GM19043 (cell line): ENCODE results near the gene EXD2.
"Not testable (repeated sequence)": the region's sequence is repeated elsewhere in the genome, so short reads cannot be mapped to it uniquely, and the experiment has no call there.

ENCODE experiments used
- ATAC-seq: cut with Tn5 transposase; IDR thresholded peaks from one replicate; pipeline ENCODE4 v1.9.1; 2021; ENCODE audit warnings: low read depth; ENCODE audit not compliant: unreplicated experiment

Gene EXD2

DNA sequence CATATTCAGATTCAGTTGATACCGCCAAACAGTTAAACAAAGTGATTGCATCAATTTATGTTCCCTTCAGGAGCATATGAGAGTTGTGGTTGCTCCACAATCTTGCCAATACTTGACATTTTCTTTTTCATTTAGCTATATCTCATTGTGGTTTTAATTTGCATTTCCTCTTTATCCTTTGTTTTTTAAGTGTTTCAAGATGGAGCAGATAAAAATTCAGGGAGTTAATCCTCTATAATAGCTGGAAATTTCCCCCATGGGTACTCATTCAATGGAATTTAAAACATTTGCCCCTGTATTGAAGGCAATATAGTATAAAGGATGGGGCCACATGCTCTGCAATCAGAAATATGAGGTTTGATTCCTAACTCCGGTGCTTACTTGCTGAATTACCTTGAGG is 1.1 kb upstream of the EXD2 start:
- ATAC-seq: no peak

DNA sequence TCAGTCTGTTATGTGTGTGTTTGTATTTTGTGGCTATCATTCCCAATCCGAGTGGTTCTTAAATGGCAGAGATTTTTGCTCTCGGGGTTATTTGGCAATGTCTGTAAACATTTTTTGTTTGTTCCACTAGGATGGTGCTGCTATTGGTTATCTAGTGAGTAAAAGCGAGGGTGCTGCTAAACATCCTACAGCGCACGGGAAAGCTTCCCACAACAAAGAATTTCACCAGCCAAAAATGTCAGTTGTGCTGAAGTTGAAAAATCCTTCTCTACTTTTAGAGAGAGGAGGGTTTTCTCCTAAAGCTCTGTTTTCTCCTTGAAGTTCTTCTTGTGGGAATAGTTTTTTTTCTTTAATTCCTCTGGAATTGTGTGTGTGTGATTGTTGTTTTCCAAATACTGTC is 2.4 kb downstream of the EXD2 start:
- no peak for ATAC-seq

DNA sequence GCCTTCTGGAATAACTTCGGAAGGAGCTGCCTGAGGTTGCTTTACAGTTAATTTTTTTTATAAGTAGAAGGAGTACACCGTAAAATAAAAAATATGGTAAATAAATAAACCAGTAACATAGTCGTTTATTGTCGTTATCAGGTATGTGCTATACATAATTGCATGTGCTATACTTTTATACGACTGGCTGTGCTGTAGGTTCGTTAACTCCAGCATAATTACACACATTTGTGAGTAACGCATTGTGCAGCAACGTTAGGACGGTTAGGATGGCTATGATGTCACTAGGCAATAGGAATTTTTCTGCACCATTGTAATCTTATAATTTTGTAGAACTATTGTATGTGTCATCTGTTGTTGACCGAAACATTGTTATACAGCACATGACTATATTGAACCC is 8.5 kb downstream of the EXD2 start:
- ATAC-seq: no peak

DNA sequence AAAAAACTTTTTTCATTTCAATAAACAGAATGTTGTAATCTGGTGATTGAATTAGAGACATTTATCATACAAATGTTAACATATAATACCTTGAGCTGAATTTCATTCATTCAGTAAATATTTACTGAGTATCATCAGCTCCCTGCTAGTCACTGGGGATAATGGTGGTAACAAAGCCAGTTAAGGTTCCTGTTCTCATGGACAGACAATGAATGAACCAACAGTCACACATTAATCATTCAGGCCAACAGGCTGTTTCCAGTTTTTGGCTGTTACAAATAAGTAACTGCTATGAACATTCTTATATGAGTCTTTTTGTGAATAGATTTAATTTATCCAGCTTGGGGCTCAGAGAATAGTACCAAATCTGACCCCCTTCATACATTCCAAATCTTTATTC is 13.5 kb downstream of the EXD2 start:
- no peak for ATAC-seq

DNA sequence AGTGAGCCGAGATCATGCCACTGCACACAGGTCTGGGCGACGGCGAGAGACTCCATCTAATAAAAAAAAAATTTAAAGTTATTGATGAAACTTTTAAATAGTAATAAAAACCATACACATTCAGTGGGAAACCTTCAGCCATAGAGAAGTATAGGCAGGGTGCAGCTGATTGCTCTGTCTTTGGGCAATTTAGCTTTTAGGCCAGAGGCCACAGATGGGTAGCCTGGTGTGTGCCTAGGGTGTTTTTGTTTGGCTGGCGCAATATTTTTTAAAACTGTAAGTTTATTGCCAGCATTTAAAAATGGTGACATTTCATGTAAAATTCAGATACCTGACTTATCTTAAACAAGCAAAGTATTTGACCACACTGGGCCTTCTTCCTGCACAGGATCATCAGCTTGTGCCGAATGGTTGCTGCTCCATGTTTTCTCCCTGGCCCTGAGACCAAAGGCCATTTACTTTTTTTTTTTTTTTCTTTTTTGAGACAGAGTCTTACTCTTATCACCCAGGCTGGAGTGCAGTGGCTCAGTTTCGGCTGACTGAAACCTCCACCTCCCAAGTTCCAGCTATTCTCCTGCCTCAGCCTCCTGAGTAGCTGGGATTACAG is 16.2 kb downstream of the EXD2 start:
- ATAC-seq: no peak

DNA sequence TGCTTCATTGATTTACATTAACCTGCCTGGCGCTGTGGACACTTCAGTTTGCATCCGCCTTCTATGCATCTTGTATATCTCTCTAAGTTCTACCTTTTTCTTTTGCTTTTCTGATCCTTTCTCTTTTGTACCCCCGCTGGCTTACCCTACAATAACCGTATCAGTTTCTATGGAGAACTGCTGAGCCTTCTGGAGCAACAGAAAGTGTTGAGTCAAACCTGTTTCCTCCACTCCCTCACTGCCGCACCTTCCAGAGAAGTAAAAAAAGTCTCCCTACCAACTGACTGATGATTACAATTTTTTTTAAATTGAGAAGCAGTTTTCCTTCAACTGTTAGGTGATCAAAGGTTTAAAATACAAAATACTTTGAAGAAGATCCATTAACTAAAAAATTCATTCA is 17.4 kb downstream of the EXD2 start:
- ATAC-seq: no peak

DNA sequence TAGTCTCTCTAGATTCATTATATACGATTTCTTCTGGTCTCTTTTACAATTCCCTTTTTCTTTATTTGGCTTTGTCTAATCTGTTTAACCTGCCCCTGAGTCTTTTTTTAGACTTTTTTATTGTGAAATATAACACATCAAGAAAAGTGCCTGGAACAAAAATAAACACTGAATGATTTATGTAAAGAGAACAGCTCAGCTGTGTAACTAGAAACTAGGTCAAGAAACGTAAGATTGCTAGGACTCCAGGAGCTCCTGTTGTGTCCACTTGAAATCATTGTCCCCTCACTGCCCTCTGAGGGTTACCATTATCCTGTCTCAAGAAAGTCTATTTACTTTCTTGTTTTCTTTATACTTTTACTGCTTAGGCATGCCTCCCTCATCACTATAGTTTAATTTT is 23.1 kb downstream of the EXD2 start:
- no peak for ATAC-seq

DNA sequence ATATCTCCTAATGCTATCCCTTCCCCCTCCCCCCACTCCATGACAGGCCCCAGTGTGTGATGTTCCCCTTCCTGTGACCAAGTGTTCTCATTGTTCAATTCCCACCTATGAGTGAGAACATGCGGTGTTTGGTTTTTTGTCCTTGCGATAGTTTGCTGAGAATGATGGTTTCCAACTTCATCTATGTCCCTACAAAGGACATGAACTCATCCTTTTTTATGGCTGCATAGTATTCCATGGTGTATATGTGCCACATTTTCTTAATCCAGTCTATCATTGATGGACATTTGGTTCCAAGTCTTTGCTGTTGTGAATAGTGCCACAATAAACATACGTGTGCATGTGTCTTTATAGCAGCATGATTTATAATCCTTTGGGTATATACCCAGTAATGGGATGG is 26.4 kb downstream of the EXD2 start:
- not testable (repeated sequence) for ATAC-seq

DNA sequence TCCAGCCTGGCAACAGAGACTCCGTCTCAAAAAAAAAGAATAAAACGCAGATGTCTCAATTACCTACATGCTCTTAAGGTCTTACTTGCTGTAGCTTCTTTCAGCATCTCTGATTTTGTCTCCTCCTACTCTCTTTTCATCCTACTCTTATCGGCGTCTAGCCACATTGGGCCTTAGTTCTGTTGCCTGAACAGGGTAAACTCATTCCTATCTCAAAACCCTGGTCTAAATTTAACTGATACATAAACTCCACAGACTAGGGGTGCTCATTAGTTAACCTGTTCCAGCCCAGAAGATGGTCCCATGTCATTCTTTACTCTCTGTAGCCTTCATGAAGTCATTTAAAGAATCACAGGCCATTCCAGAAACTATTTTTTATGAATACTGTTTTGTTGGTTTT is 33.6 kb downstream of the EXD2 start:
- no peak for ATAC-seq

DNA sequence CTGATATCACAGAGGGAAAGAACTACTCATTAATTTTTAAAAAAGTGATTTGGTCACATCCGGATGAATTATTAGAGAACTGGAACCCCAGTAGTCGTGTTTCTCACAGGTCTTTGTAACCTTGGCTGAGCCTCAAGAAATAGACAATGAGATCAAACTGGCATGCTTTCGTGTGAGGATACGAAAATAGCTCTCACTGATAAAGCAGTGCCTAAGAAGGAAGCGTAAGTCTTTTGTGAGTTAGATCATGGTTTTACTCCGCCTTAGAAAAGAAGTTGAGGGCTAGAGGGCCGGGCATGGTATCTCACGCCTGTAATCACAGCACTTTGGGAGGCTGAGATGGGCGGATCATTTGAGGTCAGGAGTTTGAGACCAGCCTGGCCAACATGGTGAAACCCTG is 34.9 kb downstream of the EXD2 start:
- no peak for ATAC-seq

DNA sequence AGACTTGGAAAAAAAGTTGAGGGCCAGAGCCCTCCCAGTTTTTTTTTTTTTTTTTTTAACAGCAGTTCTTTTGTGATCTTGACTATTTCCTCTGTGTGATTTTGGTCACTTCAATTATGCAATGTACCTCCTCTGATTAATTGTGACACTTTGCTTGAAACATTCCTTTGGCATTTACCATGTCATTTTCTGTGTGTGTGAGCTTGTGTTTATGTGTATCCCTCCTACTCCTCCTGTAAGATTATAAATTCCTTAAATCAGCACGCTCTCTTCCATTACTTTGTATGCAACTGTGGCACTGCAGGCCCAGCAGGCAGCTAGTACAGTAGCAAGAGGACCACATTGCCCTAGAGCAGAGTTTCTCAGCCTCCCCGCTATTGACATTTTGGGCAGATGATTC is 35.4 kb downstream of the EXD2 start:
- no peak for ATAC-seq

DNA sequence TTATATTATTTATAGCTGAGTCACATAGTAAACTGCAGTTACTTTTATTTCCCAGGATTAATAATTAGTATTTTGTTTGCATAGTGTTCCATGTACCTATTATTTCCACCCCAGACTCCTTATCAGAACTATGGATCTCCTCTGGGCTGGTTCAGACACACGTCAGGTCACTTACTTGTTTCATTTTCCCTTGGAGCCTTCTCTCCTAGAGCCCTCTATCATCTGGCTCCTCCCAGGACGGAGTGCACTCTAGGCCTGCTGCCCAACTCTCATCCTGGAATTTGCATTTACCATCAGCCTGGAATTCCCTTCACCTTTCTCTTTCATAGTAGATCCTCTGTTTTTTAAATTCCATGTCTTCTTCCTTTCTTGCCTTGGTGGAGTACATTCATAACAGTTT is 40.2 kb downstream of the EXD2 start:
- ATAC-seq: no peak

DNA sequence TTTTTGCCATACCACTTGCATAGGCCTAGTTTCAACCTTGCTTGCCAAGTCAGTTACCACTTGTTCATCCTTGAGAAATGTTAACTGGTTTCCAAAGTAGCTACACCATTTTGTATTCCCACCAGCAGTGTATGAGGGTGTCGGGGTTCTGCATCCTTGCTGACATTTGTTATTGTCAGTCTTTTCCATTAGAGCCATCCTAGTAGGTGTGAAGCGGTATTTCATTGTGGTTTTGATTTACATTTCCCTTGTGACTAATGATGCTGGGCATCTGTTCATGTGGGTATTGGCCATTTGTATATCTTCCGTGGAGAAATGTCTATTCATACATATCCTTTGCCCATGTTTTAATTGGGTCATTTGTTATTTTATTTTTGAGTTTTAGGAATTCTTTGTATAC is 41.1 kb downstream of the EXD2 start:
- no peak for ATAC-seq

DNA sequence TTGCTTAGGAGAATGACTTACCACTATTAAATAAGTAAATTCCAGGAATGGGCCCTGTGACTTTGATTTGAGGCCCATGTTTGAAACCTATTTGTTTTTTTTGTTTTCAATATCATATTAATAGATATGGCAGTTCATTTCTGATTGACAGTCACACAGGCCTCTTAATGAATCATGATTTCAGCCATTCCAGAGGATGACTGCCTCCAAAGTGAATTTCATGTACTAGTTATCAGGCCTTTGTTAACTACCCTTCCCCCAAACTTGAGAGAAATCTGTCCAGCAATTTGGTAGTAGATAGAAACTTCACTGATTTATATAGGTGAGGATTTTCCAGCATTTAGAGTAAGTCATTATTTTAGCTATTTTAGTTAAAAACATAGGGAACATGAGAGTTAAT is 42.8 kb downstream of the EXD2 start:
- no peak for ATAC-seq

DNA sequence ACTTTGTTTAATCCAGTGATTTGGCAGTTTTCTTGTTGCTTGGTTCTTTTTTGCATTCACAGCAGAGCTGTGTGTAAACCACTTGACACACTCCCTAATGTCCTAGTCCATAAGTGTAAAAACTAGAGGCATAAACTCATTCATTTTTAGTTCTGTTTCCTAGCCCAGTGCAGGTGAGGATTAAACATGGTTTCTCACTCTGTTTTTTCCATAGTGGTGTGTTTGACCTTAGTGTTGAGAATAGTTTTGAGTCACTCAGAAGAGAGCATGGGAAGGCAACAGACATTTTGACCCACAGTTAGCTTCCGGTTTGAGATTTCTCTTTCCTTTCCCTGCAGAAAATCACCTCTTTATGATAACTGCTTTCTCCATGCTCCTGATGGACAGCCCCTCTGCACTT is 44.4 kb downstream of the EXD2 start:
- ATAC-seq: no peak

DNA sequence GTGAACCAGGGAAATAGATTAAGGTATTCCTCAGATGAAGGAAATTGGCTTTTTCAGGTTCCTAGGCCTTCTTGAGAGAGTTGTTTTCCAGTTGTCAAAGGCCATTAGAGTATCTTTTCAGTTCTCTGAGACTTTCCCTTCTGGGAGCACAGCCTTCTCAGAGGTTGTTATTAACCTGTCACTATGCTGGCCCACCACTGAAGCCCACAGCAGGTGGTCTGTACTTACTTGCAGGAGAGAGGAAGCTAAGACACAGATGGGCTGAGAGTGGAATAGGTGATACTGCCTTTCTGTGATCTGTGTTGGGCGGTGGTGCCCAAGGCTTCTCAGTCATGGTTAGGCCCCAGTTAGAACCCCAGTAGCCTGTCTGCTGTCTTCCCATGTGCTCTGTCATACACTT is 45.8 kb downstream of the EXD2 start:
- ATAC-seq: no peak

DNA sequence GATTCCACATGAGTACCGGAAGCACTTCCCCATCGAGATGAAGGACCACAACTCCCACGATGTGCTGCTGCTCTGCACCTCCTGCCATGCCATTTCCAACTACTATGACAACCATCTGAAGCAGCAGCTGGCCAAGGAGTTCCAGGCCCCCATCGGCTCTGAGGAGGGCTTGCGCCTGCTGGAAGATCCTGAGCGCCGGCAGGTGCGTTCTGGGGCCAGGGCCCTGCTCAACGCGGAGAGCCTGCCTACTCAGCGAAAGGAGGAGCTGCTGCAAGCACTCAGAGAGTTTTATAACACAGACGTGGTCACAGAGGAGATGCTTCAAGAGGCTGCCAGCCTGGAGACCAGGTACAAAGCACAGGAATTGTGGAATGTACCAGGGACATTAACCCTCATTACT is 46.3 kb downstream of the EXD2 start:
- ATAC-seq: no peak

DNA sequence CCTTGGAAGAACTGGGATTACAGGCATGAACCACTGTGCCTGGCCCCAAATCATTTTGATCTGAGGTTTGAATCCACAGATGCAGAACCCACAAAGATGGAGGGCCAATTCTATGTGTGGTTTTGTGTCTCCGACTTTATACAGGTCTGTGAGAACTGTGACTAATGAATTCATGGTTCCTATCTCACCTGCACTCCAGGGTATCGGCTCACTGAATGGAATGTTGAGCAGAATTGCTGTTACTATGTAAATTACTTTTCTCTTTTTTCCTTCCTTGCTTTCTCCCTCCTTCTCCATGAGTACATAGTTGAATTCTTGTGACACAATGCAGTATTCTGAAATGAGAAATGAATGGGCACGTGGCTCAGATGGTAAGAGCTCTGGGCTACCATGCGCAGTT is 47.6 kb downstream of the EXD2 start:
- no peak for ATAC-seq

DNA sequence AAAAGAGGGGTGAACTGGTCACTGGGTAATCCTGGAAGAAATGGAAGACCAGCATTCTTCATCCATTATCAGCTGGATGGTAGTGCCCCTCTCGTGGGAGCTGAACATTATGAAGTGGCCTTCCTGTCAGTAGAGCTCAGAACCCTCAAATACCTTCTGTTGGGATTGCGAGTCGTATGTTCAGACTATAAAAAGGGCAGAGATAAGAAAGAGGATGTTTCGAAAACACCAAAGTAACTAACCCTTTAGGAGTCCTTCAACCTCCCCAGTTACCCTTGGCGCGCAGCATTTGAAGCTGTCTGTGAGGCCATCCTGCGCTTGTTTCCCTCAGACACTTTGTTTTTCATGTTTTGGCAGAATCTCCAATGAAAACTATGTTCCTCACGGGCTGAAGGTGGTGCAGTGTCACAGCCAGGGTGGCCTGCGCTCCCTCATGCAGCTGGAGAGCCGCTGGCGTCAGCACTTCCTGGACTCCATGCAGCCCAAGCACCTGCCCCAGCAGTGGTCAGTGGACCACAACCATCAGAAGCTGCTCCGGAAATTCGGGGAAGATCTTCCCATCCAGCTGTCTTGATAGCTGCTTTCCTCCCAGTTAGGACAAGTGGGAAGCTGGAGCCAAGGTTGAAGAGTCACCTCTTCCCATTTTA is 49.4 kb downstream of the EXD2 start:
- no peak for ATAC-seq

DNA sequence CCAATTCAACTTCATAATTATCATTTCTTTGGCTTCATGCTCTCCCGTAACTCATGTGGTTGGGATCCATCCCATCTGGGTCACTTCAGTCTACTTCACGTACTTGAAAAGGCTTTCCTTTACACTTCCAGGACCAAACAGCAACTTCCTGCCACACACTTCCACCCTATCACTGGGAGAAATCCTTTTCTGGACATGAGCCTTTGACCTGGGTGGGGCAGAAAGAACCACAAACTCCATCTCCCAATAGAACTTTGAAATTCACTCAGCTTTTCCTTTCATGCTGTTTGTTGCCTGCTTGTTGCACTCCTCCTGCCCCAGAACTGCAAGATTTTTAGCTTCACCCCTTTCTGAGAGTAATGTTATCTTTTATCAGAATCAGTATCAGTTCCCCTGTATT is 50.3 kb downstream of the EXD2 start:
- no peak for ATAC-seq

DNA sequence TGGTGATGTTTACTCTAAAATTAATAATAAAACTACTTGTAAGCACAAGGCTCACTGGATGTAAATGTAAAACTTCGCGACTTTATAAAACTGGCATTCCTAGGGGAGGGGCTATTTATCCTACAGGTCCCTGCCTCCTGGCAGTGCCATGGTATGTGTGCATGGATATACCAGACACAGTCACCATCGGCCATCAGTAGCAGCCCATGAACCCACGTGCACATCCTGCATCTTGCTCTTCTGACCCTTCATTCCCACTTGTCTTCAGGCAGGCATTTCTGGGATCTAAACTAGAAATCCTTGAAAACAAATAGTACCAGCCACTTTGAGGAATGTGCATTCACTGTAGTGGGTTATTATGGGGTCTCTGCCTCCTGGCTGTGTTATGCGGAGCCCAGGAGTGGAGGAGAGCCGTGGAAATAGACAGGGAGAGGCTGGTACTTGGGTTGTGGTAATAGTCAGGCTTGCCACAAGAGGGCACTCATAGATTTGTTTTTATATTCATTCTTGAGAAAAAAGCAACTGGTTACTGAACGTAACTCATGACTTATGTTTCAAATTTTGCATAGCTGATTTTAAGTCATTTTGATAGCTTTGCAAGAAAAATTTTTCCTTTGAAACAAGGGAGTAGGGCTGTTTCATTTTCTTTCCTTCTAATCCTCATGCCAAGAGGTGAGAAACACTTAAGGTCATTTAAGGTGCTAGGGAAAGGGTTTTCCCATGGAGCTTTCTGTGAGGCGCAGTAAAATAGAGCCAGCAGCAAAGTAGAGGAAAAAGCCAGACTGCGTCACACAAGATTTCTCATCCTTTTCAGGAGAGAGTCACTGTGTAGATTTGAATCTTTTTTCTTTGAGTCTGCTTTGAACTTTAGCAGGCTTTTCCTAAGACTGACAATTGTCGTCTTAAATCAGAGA is 51.3 kb downstream of the EXD2 start:
- no peak for ATAC-seq

DNA sequence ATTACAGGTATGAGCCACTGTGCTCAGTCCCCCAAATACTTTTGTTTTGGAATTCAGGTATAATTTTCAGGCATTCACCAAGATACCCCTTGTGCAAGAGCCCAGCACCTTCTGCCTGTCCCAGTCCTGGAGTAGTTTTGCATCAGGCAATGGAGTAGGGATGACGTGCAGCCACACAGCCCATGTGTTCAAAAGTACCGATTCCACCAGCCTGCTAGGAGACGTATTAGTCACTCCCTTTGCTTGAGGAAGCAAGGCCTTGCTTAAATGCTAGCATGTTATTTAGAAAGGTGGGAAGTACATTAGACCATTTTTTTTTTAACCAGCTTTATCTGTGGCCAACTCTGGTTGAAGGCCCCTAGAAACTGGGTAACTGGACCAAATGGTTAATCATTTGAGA is 53.6 kb downstream of the EXD2 start:
- no peak for ATAC-seq
